GM12864 (cell line): Measurements from ENCODE around the gene PIK3R5.

Experiments used
- DNase-seq: peaks from one replicate; pipeline ENCODE4 v3.0.0-alpha.2; 2011; ENCODE audit warnings: low read depth
- H3K4me3 ChIP-seq: 2 replicates; pipeline ENCODE4 v1.5.1; 2011; ENCODE audit warnings: mild to moderate bottlenecking, low read depth, low read length, control low read depth
- TF ChIP-seq, protein P1 (sequence below): IDR thresholded peaks from 2 replicates; pipeline ENCODE4 v1.5.1; 2011; ENCODE audit warnings: low read depth, mild to moderate bottlenecking, moderate library complexity, low read length, control low read depth, inconsistent platforms; ENCODE audit errors: missing control alignments

Gene PIK3R5

DNA sequence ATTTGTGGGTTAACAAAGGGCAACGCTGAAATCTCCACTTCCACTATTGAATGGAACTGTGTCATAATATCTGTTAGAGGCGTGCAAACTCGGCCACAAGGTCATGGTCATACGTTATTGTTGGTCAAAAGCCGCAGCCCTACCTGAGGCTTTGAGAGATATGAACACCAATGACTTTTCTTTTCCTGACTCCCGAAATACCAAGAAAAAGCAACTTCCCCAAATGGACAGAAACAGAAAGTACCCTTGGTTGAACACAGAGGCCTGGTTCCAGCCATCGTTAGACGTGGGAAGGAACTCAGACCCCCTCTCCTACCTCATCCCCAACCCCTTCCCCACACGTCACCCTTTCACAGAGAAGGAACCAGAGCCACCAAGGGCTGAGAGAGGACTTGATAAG lies 1.4 kb upstream of the PIK3R5 start:
- TF ChIP-seq, protein P1, sequence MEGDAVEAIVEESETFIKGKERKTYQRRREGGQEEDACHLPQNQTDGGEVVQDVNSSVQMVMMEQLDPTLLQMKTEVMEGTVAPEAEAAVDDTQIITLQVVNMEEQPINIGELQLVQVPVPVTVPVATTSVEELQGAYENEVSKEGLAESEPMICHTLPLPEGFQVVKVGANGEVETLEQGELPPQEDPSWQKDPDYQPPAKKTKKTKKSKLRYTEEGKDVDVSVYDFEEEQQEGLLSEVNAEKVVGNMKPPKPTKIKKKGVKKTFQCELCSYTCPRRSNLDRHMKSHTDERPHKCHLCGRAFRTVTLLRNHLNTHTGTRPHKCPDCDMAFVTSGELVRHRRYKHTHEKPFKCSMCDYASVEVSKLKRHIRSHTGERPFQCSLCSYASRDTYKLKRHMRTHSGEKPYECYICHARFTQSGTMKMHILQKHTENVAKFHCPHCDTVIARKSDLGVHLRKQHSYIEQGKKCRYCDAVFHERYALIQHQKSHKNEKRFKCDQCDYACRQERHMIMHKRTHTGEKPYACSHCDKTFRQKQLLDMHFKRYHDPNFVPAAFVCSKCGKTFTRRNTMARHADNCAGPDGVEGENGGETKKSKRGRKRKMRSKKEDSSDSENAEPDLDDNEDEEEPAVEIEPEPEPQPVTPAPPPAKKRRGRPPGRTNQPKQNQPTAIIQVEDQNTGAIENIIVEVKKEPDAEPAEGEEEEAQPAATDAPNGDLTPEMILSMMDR: no peak
- no peak for DNase-seq
- no peak overlapping the region for H3K4me3 ChIP-seq

DNA sequence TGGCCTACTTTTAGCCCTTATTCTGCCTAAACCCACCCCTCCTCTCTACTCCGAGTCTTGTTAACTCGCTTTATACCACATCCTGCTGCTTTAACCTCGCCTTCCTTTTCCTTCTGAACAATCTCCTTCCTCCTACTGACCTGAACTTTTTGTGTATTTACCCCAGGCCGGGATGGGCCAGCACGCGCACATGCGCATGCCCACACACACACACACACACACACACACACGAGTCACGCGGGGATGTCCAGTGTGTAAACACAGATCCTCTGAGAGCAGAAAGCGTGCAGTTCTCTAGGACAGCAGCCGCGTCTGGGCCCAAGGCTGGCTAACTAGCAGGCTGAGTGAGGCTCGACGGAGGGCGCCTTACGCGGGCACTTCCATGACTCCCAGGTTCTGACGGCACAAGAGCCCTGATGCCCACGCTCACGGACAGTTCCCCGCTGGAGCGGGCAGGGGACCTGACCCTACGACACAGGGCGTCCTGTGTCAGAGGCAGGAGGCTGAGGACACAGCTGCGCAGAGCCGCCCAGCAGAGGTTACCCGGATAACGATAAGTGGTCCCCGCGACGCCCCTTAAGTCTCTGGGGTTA lies 610 bp downstream of the PIK3R5 start:
- DNase-seq: no peak
- H3K4me3 ChIP-seq: peak overlapping the region; percentile 89
- TF ChIP-seq, protein P1: no peak

DNA sequence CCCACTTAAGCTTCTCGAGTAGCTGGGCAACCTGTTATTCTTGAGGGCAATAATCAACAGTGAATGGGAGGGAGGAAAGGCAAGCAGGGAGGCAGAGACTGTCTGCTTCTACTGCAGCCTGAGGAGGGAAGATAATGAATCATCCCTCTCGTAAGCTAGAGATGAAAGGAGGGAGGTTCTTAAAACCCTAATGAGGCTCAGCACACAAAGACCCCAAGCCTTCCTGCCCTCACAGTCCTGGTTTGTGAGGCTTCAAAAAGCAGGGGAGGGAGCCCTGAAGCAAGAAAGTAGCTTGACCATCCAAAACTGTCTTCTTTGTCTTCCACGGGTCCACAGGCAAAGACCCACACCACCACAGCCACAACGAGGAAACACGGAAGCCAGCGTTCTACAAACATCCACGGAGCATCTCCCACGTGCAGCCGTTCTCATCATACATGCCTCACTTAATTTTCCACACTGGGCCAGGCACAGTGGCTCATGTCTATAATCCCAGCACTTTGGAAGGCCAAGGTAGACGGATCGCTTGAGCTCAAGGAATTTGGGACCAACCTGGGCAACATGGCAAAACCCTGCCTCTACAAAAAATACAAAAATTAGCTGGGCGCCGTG lies 1.8 kb downstream of the PIK3R5 start:
- TF ChIP-seq, protein P1: no peak
- H3K4me3 ChIP-seq: peak overlapping the region; percentile 89; the same call in 1 of the 2 replicates
- DNase-seq: no peak

DNA sequence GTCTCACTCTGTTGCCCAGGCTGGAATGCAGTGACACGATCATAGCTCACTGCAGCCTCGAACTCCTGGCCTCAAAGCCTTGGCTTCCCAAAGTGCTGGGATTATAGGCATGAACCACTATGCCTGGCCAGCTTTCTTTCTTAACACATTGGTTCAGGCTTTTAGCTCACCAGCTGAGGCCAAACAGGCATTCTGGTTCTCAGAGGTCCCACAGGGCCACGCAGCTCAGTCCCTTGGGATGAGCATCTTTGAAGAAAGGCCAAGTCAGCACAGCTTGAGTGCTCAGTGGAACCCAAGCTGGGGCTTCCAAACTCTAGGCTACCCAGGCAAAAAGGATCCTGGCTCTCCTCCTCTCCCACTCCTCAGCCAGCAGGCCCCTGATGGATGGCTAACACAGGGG lies 2.5 kb downstream of the PIK3R5 start:
- peak overlapping the region; percentile 89; the same call in 1 of the 2 replicates for H3K4me3 ChIP-seq

DNA sequence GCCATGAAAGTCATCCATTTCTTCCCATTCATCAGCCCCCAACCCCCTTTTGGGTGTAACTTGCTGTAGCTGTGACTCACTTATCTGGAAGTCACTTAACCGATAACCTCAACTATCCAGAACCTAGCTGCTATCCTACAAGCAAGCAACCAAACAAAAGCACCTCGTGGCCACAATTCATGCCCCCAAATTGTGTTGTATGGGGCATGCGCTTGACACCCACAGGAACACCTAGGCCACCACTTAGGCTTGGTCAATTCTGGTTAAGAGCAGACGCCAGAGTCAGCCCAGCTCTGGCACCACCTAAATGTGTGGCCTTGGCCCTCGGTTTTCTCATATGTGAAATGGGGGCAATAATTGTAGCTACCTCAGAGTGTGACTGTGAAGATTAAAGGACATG lies 3.7 kb downstream of the PIK3R5 start:
- H3K4me3 ChIP-seq: no peak overlapping the region
- TF ChIP-seq, protein P1: no peak
- no peak for DNase-seq

More for the DNA sequence above, 2.5 kb downstream of the PIK3R5 start:
- no peak for DNase-seq
- TF ChIP-seq, protein P1: no peak

GRCh38 chr17:8960325-8961140 lies 5.0 kb downstream of the PIK3R5 start:
- TF ChIP-seq, protein P1: no peak
- H3K4me3 ChIP-seq: no peak overlapping the region
- no peak for DNase-seq
